Panc1 (cell line): ENCODE measurements around the gene WFS1. TPM values are rescaled to one million over a fixed set of nuclear protein-coding genes. Genes with fewer than 3 reads are reported as not detected.

ENCODE experiments used
- ATAC-seq: fragments of 200-7000 bp; cut with Tn5 transposase; 2 replicates; pipeline ENCODE4 v1.9.1; 2020; ENCODE audit warnings: mild to moderate bottlenecking, moderate library complexity
- BruUV-seq: library from RNA; stranded (reverse); fragments of 400-500 nt; replicated peaks from 2 replicates; lab custom pipeline; 2021; lab: Mats Ljungman, UMichigan
- CTCF ChIA-PET: fragments of 300-600 bp; sonication (Branson Sonifier 250); formaldehyde crosslinking; loops from one replicate; lab custom pipeline; 2022; ENCODE audit warnings: antibody characterized with exemption; lab: Charles Lee
- POLR2A ChIA-PET: fragments of 300-600 bp; sonication (Branson Sonifier 250); formaldehyde crosslinking; loops from one replicate; lab custom pipeline; 2022; ENCODE audit warnings: antibody characterized with exemption; lab: Charles Lee
- DNase-seq: peaks from one replicate; pipeline ENCODE4 v3.0.0-alpha.2; 2010; ENCODE audit warnings: low read depth, low spot score
- H3K27ac ChIP-seq: 2 replicates; pipeline ENCODE4 v1.5.1; 2011; ENCODE audit warnings: mild to moderate bottlenecking, low read length, inconsistent platforms
- H3K27me3 ChIP-seq: fragments of 200-500 bp; sonication (Bioruptor generic); 2 replicates; pipeline ENCODE4 v1.6.0; 2014; ENCODE audit warnings: low read length, inconsistent platforms; ENCODE audit not compliant: control insufficient read depth, insufficient read depth
- H3K36me3 ChIP-seq: fragments of 200-500 bp; sonication (Bioruptor generic); 2 replicates; pipeline ENCODE4 v1.5.1; 2014; ENCODE audit warnings: inconsistent platforms, mild to moderate bottlenecking, low read length, moderate library complexity; ENCODE audit not compliant: control insufficient read depth, insufficient read depth
- H3K4me1 ChIP-seq: 2 replicates; pipeline ENCODE4 v1.5.1; 2011; ENCODE audit warnings: inconsistent platforms, mild to moderate bottlenecking, low read length, moderate library complexity; ENCODE audit not compliant: control insufficient read depth, insufficient read depth
- H3K4me3 ChIP-seq, 2 experiments: 2 replicates each; pipeline ENCODE4 v1.5.1; 2011 to 2012; ENCODE audit warnings: low read depth in 2 of 2, low read length in 2 of 2, mild to moderate bottlenecking in 2 of 2, inconsistent platforms in 1 of 2, moderate library complexity in 1 of 2
- H3K9me3 ChIP-seq: fragments of 200-500 bp; sonication (Bioruptor generic); 2 replicates; pipeline ENCODE4 v1.5.1; 2014; ENCODE audit warnings: low read depth, mild to moderate bottlenecking, inconsistent platforms, low read length, moderate library complexity; ENCODE audit not compliant: control insufficient read depth, insufficient read depth
- POLR2AphosphoS5 ChIP-seq: IDR thresholded peaks from 2 replicates; pipeline ENCODE4 v1.6.1; 2012; ENCODE audit warnings: mild to moderate bottlenecking, low read depth, low read length, moderate library complexity
- SIN3A ChIP-seq: IDR thresholded peaks from 2 replicates; pipeline ENCODE4 v1.6.1; 2012; ENCODE audit warnings: low read depth, mild to moderate bottlenecking, low read length, moderate library complexity, borderline replicate concordance; ENCODE audit not compliant: insufficient read depth
- TCF7L2 ChIP-seq: IDR thresholded peaks from 2 replicates; pipeline ENCODE4 v1.6.1; 2011; ENCODE audit warnings: mild to moderate bottlenecking, low read depth, low read length, inconsistent platforms
- in situ Hi-C: cut with HindIII; loops from 2 replicates; pipeline ENCODE4 v1.10.0; 2016; ENCODE audit warnings: low sequenced_read_pairs, low pct_unique_long_range_greater_than_20kb
- intact Hi-C: fragments of 100-400 bp; cut with micrococcal nuclease; formaldehyde crosslinking; loops from one replicate; pipeline ENCODE4 v1.10.0; 2022; ENCODE audit not compliant: unreplicated experiment
- total RNA-seq: library from RNA; stranded (reverse); gene quantifications from one replicate; pipeline ENCODE4 v1.2.1, GENCODE V29; 2021; ENCODE audit not compliant: unreplicated experiment
- TF ChIP-seq, protein P1 (sequence below), 2 experiments: IDR thresholded peaks; 2 replicates each; pipeline ENCODE4 v1.6.1; 2011 to 2012; ENCODE audit warnings: low read depth in 2 of 2, control low read depth in 1 of 2, low read length in 1 of 2, mild to moderate bottlenecking in 1 of 2, moderate library complexity in 1 of 2; ENCODE audit not compliant: insufficient read depth in 1 of 2
- TF ChIP-seq, protein P2 (sequence below): fragments of 450-650 bp; IDR thresholded peaks from 2 replicates; pipeline ENCODE4 v1.5.1; 2017; ENCODE audit warnings: mild to moderate bottlenecking

The WFS1 gene
- total RNA-seq, 1 experiment from 2014 or later, result 67.5 TPM

GRCh38 chr4:6333301-6334202 is 63.9 kb downstream of the WFS1 start:
- no peaks in the 10 kb centered on the region for H3K9me3 ChIP-seq
- intact Hi-C loops, result loop anchor here (2.0 kb wide), 1 partner anchor 213 kb away; no protein-coding TSS in a partner anchor
- ChIA-PET POLR2A (no interaction called here), CTCF (no interaction called here)
- H3K4me1 ChIP-seq, result peaks cover 5% of the 10 kb centered on the region
- no peaks in the 10 kb centered on the region for H3K36me3 ChIP-seq
- TF ChIP-seq TCF7L2 (no peak), SIN3A (no peak)
- TF ChIP-seq, protein P1, sequence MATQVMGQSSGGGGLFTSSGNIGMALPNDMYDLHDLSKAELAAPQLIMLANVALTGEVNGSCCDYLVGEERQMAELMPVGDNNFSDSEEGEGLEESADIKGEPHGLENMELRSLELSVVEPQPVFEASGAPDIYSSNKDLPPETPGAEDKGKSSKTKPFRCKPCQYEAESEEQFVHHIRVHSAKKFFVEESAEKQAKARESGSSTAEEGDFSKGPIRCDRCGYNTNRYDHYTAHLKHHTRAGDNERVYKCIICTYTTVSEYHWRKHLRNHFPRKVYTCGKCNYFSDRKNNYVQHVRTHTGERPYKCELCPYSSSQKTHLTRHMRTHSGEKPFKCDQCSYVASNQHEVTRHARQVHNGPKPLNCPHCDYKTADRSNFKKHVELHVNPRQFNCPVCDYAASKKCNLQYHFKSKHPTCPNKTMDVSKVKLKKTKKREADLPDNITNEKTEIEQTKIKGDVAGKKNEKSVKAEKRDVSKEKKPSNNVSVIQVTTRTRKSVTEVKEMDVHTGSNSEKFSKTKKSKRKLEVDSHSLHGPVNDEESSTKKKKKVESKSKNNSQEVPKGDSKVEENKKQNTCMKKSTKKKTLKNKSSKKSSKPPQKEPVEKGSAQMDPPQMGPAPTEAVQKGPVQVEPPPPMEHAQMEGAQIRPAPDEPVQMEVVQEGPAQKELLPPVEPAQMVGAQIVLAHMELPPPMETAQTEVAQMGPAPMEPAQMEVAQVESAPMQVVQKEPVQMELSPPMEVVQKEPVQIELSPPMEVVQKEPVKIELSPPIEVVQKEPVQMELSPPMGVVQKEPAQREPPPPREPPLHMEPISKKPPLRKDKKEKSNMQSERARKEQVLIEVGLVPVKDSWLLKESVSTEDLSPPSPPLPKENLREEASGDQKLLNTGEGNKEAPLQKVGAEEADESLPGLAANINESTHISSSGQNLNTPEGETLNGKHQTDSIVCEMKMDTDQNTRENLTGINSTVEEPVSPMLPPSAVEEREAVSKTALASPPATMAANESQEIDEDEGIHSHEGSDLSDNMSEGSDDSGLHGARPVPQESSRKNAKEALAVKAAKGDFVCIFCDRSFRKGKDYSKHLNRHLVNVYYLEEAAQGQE (IDR thresholded peaks at IDR 0.05; ENCODE audit: insufficient read depth in 1 of 2, low read depth in 2 of 2, low read length in 1 of 2), result no peak
- TF ChIP-seq, protein P2, sequence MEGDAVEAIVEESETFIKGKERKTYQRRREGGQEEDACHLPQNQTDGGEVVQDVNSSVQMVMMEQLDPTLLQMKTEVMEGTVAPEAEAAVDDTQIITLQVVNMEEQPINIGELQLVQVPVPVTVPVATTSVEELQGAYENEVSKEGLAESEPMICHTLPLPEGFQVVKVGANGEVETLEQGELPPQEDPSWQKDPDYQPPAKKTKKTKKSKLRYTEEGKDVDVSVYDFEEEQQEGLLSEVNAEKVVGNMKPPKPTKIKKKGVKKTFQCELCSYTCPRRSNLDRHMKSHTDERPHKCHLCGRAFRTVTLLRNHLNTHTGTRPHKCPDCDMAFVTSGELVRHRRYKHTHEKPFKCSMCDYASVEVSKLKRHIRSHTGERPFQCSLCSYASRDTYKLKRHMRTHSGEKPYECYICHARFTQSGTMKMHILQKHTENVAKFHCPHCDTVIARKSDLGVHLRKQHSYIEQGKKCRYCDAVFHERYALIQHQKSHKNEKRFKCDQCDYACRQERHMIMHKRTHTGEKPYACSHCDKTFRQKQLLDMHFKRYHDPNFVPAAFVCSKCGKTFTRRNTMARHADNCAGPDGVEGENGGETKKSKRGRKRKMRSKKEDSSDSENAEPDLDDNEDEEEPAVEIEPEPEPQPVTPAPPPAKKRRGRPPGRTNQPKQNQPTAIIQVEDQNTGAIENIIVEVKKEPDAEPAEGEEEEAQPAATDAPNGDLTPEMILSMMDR, result no peak
- in situ Hi-C loops, result no loop called here
- DNase-seq (no peak), ATAC-seq (no peak)
- no TSS peak for BruUV-seq
- H3K27me3 ChIP-seq, result no peaks in the 10 kb centered on the region
- no peak overlapping the region for H3K4me3 ChIP-seq
- no peak overlapping the region for H3K27ac ChIP-seq

GRCh38 chr4:6334203-6334887 is 64.7 kb downstream of the WFS1 start:
- Histone ChIP-seq H3K9me3 (no peaks in the 10 kb centered on the region), H3K27ac (no peak overlapping the region), H3K4me1 (peaks cover 5% of the 10 kb centered on the region), H3K36me3 (no peaks in the 10 kb centered on the region), H3K4me3 (no peak overlapping the region), H3K27me3 (no peaks in the 10 kb centered on the region)
- ATAC-seq (no peak), DNase-seq (no peak)
- no TSS peak for BruUV-seq
- CTCF ChIA-PET, result interaction anchor here (0.7 kb wide), 1 partner anchor 26 kb away, joined by 3 read pairs; no protein-coding TSS in a partner anchor
- TF ChIP-seq, protein P1 (IDR thresholded peaks at IDR 0.05; ENCODE audit: insufficient read depth in 1 of 2, low read depth in 2 of 2, low read length in 1 of 2), result no peak
- TF ChIP-seq POLR2AphosphoS5, result no peak
- TF ChIP-seq SIN3A, result no peak
- TF ChIP-seq, protein P2, result no peak
- TF ChIP-seq TCF7L2, result no peak
- POLR2A ChIA-PET, result no interaction called here
- intact Hi-C loops, result no loop called here
- in situ Hi-C loops, result no loop called here
